Panc1 (cell line): ENCODE measurements around the gene CCDC39. TPM values are rescaled to one million over a fixed set of nuclear protein-coding genes. Genes with fewer than 3 reads are reported as not detected.

Experiments used
- ATAC-seq: fragments of 200-7000 bp; cut with Tn5 transposase; 2 replicates; pipeline ENCODE4 v1.9.1; 2020; ENCODE audit warnings: mild to moderate bottlenecking, moderate library complexity
- BruUV-seq: library from RNA; stranded (reverse); fragments of 400-500 nt; replicated peaks from 2 replicates; lab custom pipeline; 2021; lab: Mats Ljungman, UMichigan
- CTCF ChIA-PET: fragments of 300-600 bp; sonication (Branson Sonifier 250); formaldehyde crosslinking; loops from one replicate; lab custom pipeline; 2022; ENCODE audit warnings: antibody characterized with exemption; lab: Charles Lee
- POLR2A ChIA-PET: fragments of 300-600 bp; sonication (Branson Sonifier 250); formaldehyde crosslinking; loops from one replicate; lab custom pipeline; 2022; ENCODE audit warnings: antibody characterized with exemption; lab: Charles Lee
- DNase-seq: peaks from one replicate; pipeline ENCODE4 v3.0.0-alpha.2; 2010; ENCODE audit warnings: low read depth, low spot score
- H3K27ac ChIP-seq: 2 replicates; pipeline ENCODE4 v1.5.1; 2011; ENCODE audit warnings: mild to moderate bottlenecking, low read length, inconsistent platforms
- H3K27me3 ChIP-seq: fragments of 200-500 bp; sonication (Bioruptor generic); 2 replicates; pipeline ENCODE4 v1.6.0; 2014; ENCODE audit warnings: low read length, inconsistent platforms; ENCODE audit not compliant: control insufficient read depth, insufficient read depth
- H3K36me3 ChIP-seq: fragments of 200-500 bp; sonication (Bioruptor generic); 2 replicates; pipeline ENCODE4 v1.5.1; 2014; ENCODE audit warnings: inconsistent platforms, mild to moderate bottlenecking, low read length, moderate library complexity; ENCODE audit not compliant: control insufficient read depth, insufficient read depth
- H3K4me1 ChIP-seq: 2 replicates; pipeline ENCODE4 v1.5.1; 2011; ENCODE audit warnings: inconsistent platforms, mild to moderate bottlenecking, low read length, moderate library complexity; ENCODE audit not compliant: control insufficient read depth, insufficient read depth
- H3K4me3 ChIP-seq, 2 experiments: 2 replicates each; pipeline ENCODE4 v1.5.1; 2011 to 2012; ENCODE audit warnings: low read depth in 2 of 2, low read length in 2 of 2, mild to moderate bottlenecking in 2 of 2, inconsistent platforms in 1 of 2, moderate library complexity in 1 of 2
- H3K9me3 ChIP-seq: fragments of 200-500 bp; sonication (Bioruptor generic); 2 replicates; pipeline ENCODE4 v1.5.1; 2014; ENCODE audit warnings: low read depth, mild to moderate bottlenecking, inconsistent platforms, low read length, moderate library complexity; ENCODE audit not compliant: control insufficient read depth, insufficient read depth
- POLR2AphosphoS5 ChIP-seq: IDR thresholded peaks from 2 replicates; pipeline ENCODE4 v1.6.1; 2012; ENCODE audit warnings: mild to moderate bottlenecking, low read depth, low read length, moderate library complexity
- SIN3A ChIP-seq: IDR thresholded peaks from 2 replicates; pipeline ENCODE4 v1.6.1; 2012; ENCODE audit warnings: low read depth, mild to moderate bottlenecking, low read length, moderate library complexity, borderline replicate concordance; ENCODE audit not compliant: insufficient read depth
- TCF7L2 ChIP-seq: IDR thresholded peaks from 2 replicates; pipeline ENCODE4 v1.6.1; 2011; ENCODE audit warnings: mild to moderate bottlenecking, low read depth, low read length, inconsistent platforms
- in situ Hi-C: cut with HindIII; loops from 2 replicates; pipeline ENCODE4 v1.10.0; 2016; ENCODE audit warnings: low sequenced_read_pairs, low pct_unique_long_range_greater_than_20kb
- intact Hi-C: fragments of 100-400 bp; cut with micrococcal nuclease; formaldehyde crosslinking; loops from one replicate; pipeline ENCODE4 v1.10.0; 2022; ENCODE audit not compliant: unreplicated experiment
- total RNA-seq: library from RNA; stranded (reverse); gene quantifications from one replicate; pipeline ENCODE4 v1.2.1, GENCODE V29; 2021; ENCODE audit not compliant: unreplicated experiment
- TF ChIP-seq, protein P1 (sequence below), 2 experiments: IDR thresholded peaks; 2 replicates each; pipeline ENCODE4 v1.6.1; 2011 to 2012; ENCODE audit warnings: low read depth in 2 of 2, control low read depth in 1 of 2, low read length in 1 of 2, mild to moderate bottlenecking in 1 of 2, moderate library complexity in 1 of 2; ENCODE audit not compliant: insufficient read depth in 1 of 2
- TF ChIP-seq, protein P2 (sequence below): fragments of 450-650 bp; IDR thresholded peaks from 2 replicates; pipeline ENCODE4 v1.5.1; 2017; ENCODE audit warnings: mild to moderate bottlenecking

CCDC39 gene
- total RNA-seq, 1 experiment from 2014 or later: not detected

DNA sequence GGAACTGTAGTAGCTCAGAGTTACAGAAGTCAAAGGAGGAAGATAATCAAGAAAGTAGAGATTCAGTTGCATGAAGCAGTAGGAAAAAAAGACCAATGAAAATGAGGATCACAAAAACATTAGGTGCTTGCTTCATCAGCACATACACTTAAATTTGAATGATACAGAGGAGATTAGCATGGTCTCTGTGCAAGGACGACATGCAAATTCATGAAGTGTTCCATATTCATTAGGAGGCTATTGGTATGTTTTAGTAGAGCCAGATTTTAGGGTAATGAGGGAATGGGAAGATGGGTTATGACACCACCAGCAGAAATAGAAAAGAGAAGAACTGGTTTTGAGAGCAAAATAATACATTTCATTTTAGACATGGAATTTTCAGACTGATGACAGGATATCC lies 98.4 kb downstream of the CCDC39 start:
- no TSS peak for BruUV-seq
- Histone ChIP-seq H3K4me1 (no peaks in the 10 kb centered on the region), H3K4me3 (no peak overlapping the region), H3K36me3 (no peaks in the 10 kb centered on the region), H3K27me3 (no peaks in the 10 kb centered on the region), H3K27ac (no peak overlapping the region), H3K9me3 (no peaks in the 10 kb centered on the region)
- DNase-seq (no peak), ATAC-seq (no peak)
- intact Hi-C loops (no loop called here), in situ Hi-C loops (no loop called here)
- ChIA-PET POLR2A (no interaction called here), CTCF (no interaction called here)
- TF ChIP-seq, protein P1, sequence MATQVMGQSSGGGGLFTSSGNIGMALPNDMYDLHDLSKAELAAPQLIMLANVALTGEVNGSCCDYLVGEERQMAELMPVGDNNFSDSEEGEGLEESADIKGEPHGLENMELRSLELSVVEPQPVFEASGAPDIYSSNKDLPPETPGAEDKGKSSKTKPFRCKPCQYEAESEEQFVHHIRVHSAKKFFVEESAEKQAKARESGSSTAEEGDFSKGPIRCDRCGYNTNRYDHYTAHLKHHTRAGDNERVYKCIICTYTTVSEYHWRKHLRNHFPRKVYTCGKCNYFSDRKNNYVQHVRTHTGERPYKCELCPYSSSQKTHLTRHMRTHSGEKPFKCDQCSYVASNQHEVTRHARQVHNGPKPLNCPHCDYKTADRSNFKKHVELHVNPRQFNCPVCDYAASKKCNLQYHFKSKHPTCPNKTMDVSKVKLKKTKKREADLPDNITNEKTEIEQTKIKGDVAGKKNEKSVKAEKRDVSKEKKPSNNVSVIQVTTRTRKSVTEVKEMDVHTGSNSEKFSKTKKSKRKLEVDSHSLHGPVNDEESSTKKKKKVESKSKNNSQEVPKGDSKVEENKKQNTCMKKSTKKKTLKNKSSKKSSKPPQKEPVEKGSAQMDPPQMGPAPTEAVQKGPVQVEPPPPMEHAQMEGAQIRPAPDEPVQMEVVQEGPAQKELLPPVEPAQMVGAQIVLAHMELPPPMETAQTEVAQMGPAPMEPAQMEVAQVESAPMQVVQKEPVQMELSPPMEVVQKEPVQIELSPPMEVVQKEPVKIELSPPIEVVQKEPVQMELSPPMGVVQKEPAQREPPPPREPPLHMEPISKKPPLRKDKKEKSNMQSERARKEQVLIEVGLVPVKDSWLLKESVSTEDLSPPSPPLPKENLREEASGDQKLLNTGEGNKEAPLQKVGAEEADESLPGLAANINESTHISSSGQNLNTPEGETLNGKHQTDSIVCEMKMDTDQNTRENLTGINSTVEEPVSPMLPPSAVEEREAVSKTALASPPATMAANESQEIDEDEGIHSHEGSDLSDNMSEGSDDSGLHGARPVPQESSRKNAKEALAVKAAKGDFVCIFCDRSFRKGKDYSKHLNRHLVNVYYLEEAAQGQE (IDR thresholded peaks at IDR 0.05; ENCODE audit: insufficient read depth in 1 of 2, low read depth in 2 of 2, low read length in 1 of 2): no peak
- TF ChIP-seq SIN3A (no peak), POLR2AphosphoS5 (no peak), TCF7L2 (no peak)
- TF ChIP-seq, protein P2, sequence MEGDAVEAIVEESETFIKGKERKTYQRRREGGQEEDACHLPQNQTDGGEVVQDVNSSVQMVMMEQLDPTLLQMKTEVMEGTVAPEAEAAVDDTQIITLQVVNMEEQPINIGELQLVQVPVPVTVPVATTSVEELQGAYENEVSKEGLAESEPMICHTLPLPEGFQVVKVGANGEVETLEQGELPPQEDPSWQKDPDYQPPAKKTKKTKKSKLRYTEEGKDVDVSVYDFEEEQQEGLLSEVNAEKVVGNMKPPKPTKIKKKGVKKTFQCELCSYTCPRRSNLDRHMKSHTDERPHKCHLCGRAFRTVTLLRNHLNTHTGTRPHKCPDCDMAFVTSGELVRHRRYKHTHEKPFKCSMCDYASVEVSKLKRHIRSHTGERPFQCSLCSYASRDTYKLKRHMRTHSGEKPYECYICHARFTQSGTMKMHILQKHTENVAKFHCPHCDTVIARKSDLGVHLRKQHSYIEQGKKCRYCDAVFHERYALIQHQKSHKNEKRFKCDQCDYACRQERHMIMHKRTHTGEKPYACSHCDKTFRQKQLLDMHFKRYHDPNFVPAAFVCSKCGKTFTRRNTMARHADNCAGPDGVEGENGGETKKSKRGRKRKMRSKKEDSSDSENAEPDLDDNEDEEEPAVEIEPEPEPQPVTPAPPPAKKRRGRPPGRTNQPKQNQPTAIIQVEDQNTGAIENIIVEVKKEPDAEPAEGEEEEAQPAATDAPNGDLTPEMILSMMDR: no peak

DNA sequence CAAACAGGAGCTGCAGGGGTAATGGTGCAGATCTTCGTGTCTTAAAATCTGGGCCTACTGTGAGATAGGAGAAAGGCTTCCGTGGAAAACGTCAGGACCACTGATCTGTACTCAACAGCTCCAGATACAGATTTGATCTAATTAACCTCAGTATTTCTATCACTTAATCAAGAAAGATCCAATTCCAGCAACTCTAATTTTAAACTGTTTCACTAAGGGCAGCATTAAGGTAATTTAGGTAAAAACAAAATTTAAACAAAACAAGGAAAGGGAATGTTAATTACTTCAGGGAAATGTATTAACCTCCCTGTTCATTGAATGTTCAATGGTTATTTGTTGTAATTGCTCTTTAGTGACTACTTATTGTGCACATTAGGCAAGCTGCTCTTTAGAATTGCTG lies 103.7 kb downstream of the CCDC39 start:
- Histone ChIP-seq H3K27ac (no peak overlapping the region), H3K27me3 (no peaks in the 10 kb centered on the region), H3K9me3 (no peaks in the 10 kb centered on the region), H3K4me1 (no peaks in the 10 kb centered on the region), H3K36me3 (no peaks in the 10 kb centered on the region), H3K4me3 (no peak overlapping the region)
- DNase-seq (no peak), ATAC-seq (no peak)
- in situ Hi-C loops: no loop called here
- TF ChIP-seq SIN3A (no peak), TCF7L2 (no peak), POLR2AphosphoS5 (no peak)
- TF ChIP-seq, protein P1 (IDR thresholded peaks at IDR 0.05; ENCODE audit: insufficient read depth in 1 of 2, low read depth in 2 of 2, low read length in 1 of 2): no peak
- TF ChIP-seq, protein P2: no peak
- no TSS peak for BruUV-seq
- CTCF ChIA-PET: no interaction called here
- intact Hi-C loops: no loop called here
- POLR2A ChIA-PET: no interaction called here
